Peyer's patch (tissue), 4 donors: ENCODE data around the gene SON. TPM values are rescaled to one million over a fixed set of nuclear protein-coding genes. Genes with fewer than 3 reads are reported as not detected.
"Not testable (repeated sequence)": the region's sequence is repeated elsewhere in the genome, so short reads cannot be mapped to it uniquely, and the experiment has no call there.

ENCODE experiments used
- DNase-seq, 3 donors: peaks; one replicate each; pipeline ENCODE4 v3.0.0-alpha.2; 2017 to 2019
- H3K27ac ChIP-seq, 4 donors: fragments of 200-600 bp; sonication (generic); one replicate each; pipeline ENCODE4 v1.5.1; 2016 to 2019
- H3K27me3 ChIP-seq, 2 donors: fragments of 200-600 bp; sonication (generic); one replicate each; pipeline ENCODE4 v1.5.1; 2019
- H3K36me3 ChIP-seq, 3 donors: fragments of 200-600 bp; sonication (generic); one replicate each; pipeline ENCODE4 v1.5.1; 2016 to 2019
- H3K4me1 ChIP-seq, 4 donors: fragments of 200-600 bp; sonication (generic); one replicate each; pipeline ENCODE4 v1.5.1; 2016 to 2019
- H3K4me3 ChIP-seq, 4 donors: fragments of 200-600 bp; sonication (generic); 1 replicate in 3 of 4; 2 replicates in 1 of 4; pipeline ENCODE4 v1.5.1; 2016 to 2019; ENCODE audit warnings: mild to moderate bottlenecking in 1 of 4
- H3K9me3 ChIP-seq, 4 donors: fragments of 200-600 bp; sonication (generic); one replicate each; pipeline ENCODE4 v1.5.1; 2016 to 2019; ENCODE audit warnings: mild to moderate bottlenecking in 1 of 4
- CTCF ChIP-seq, 6 experiments: fragments of 450-650 bp in 4 of 6; fragments of 200-600 bp in 2 of 6; sonication (generic) in 1 of 6; IDR thresholded peaks; one replicate each; pipeline ENCODE4 v1.5.1; 2017 to 2019; ENCODE audit warnings: antibody characterized with exemption in 6 of 6, mild to moderate bottlenecking in 3 of 6, moderate library complexity in 1 of 6
- POLR2A ChIP-seq, 2 donors: fragments of 450-650 bp; IDR thresholded peaks; one replicate each; pipeline ENCODE4 v1.5.1; 2017; ENCODE audit warnings: antibody characterized with exemption in 2 of 2, mild to moderate bottlenecking in 2 of 2, moderate library complexity in 2 of 2
- total RNA-seq, 4 donors: library from RNA; depleted of rRNA; stranded (reverse); fragments of >200 nt; gene quantifications; one replicate each; pipeline ENCODE4 v1.1.0, GENCODE V29; 2016

Gene SON
- total RNA-seq, 4 donors from 2014 or later, result 285 to 1,432 (median 485) TPM

GRCh38 chr21:33568448-33568847 is 25.6 kb downstream of the SON start:
- no peak for DNase-seq
- H3K36me3 ChIP-seq, result peaks cover 0 to 76% (median 0%) of the 10 kb centered on the region in 3 donors
- no peak overlapping the region for H3K27ac ChIP-seq
- H3K4me1 ChIP-seq, result no peaks in the 10 kb centered on the region
- no peaks in the 10 kb centered on the region for H3K27me3 ChIP-seq
- H3K9me3 ChIP-seq, result no peaks in the 10 kb centered on the region
- no peak overlapping the region for H3K4me3 ChIP-seq
- TF ChIP-seq POLR2A (IDR thresholded peaks at IDR 0.05), result no peak

DNA sequence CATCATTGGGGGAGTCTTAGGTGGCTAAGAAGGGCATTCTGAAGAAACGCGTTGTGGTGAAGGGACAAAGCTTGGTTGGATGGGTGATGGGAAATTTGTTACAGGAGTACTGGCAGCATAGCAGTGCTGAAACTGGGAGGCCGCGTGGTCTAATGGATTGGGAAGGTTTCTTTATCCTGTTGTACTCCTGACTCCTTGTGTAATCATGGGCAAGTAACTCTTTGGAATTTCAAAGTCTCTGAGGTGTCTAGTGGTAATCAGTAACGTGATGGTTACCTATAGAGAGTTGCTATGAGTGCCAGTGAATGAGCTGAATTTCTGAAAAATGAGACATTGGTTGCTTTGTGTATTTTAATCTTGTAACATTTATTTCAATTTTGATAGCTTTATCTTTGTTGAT is 27.2 kb downstream of the SON start:
- Histone ChIP-seq H3K4me1 (no peaks in the 10 kb centered on the region), H3K4me3 (no peak overlapping the region), H3K27me3 (no peaks in the 10 kb centered on the region), H3K27ac (no peak overlapping the region), H3K9me3 (no peaks in the 10 kb centered on the region), H3K36me3 (peaks cover 0 to 80% (median 0%) of the 10 kb centered on the region in 3 donors)
- no peak for DNase-seq
- no peak for TF ChIP-seq CTCF (IDR thresholded peaks at IDR 0.05)
- TF ChIP-seq POLR2A (IDR thresholded peaks at IDR 0.05), result no peak

- Histone ChIP-seq H3K4me1 (no peaks in the 10 kb centered on the region), H3K27ac (peak overlapping the region in 1 of 4 donors; percentile 7), H3K4me3 (no peak overlapping the region), H3K27me3 (no peaks in the 10 kb centered on the region), H3K9me3 (no peaks in the 10 kb centered on the region), H3K36me3 (peaks cover 0 to 93% (median 0%) of the 10 kb centered on the region in 3 donors)
- no peak for TF ChIP-seq CTCF (IDR thresholded peaks at IDR 0.05)
- TF ChIP-seq POLR2A (IDR thresholded peaks at IDR 0.05), result no peak
- no peak for DNase-seq
Observed at GRCh38 chr21:33572350-33572749, 29.5 kb downstream of the SON start.

DNA sequence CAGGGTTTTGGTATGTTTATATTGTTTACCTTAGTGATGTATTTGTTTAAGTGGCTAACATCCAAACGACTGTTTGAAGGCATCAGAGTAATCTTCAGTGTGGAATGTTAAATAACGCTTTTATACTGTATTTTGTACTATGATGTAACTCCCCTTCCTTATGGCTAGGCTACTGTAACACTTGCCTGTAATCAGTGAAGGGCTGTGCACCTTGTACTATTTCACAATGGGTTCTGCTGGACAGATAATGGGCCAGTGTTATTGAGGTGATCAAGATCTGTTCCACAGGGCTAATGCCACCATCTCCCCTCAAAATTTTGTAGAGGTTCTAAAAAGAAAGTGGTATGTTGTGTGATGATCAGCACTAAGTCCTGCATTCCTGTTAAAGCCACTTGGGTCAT is 33.9 kb downstream of the SON start:
- H3K4me3 ChIP-seq, H3K27me3 ChIP-seq, H3K27ac ChIP-seq, H3K9me3 ChIP-seq, H3K4me1 ChIP-seq: not testable (repeated sequence)
- DNase-seq, result peak in 1 of 3 donors; percentile 66
- H3K36me3 ChIP-seq, result peaks cover 0 to 62% (median 0%) of the 10 kb centered on the region in 3 donors

- no peaks in the 10 kb centered on the region for H3K4me1 ChIP-seq
- TF ChIP-seq CTCF (IDR thresholded peaks at IDR 0.05) (no peak), POLR2A (IDR thresholded peaks at IDR 0.05) (no peak)
- H3K36me3 ChIP-seq, result peaks cover 0 to 47% (median 0%) of the 10 kb centered on the region in 3 donors
Observed at GRCh38 chr21:33578214-33578613, 35.4 kb downstream of the SON start.

DNA sequence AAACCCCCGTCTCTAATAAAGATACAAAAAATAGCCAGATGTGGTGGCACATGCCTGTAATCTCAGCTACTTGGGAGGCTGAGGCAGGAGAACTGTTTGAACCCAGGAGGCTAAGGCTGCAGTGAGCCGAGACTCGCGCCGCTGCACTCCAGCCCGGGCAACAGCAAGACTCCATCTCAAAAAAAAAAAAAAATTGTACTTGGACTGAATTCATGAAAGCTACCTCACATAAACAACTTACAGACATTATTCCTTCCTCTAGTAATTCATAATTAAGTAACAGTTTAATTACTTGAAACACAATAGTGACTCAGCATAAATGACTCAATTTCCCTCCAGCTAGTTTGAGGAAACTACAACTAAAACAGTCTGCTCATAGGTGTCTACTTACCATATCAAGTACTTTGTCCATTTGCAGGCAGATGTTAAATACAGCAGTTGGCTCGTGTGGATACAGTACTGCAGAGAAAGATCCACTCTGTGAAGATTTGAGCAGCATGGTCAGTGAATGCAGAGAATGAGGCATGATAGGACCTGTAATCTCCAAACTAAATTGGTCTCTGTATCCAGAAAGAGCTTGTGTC is 36.2 kb downstream of the SON start:
- Histone ChIP-seq H3K27me3 (no peaks in the 10 kb centered on the region), H3K4me1 (no peaks in the 10 kb centered on the region), H3K9me3 (no peaks in the 10 kb centered on the region), H3K36me3 (peaks cover 0 to 39% (median 0%) of the 10 kb centered on the region in 3 donors), H3K4me3 (no peak overlapping the region), H3K27ac (no peak overlapping the region)
- TF ChIP-seq CTCF (IDR thresholded peaks at IDR 0.05) (no peak), POLR2A (IDR thresholded peaks at IDR 0.05) (no peak)
- DNase-seq, result no peak

More at GRCh38 chr21:33578214-33578613, 35.4 kb downstream of the SON start:
- Histone ChIP-seq H3K27ac (no peak overlapping the region), H3K27me3 (no peaks in the 10 kb centered on the region), H3K9me3 (no peaks in the 10 kb centered on the region), H3K4me3 (no peak overlapping the region)
- DNase-seq, result no peak

- TF ChIP-seq POLR2A (IDR thresholded peaks at IDR 0.05) (no peak), CTCF (IDR thresholded peaks at IDR 0.05) (no peak)
- Histone ChIP-seq H3K9me3 (no peaks in the 10 kb centered on the region), H3K36me3 (no peaks in the 10 kb centered on the region), H3K27ac (no peak overlapping the region), H3K4me3 (no peak overlapping the region), H3K4me1 (peaks cover 0 to 8% (median 0%) of the 10 kb centered on the region in 4 donors), H3K27me3 (no peaks in the 10 kb centered on the region)
- DNase-seq, result no peak
Observed at GRCh38 chr21:33584455-33584854, 41.6 kb downstream of the SON start.
